RWPE2 (cell line): Measurements from ENCODE around the gene CXXC5.

ENCODE experiments used
- ATAC-seq: fragments of 200-7000 bp; cut with Tn5 transposase; 3 replicates; pipeline ENCODE4 v1.9.1; 2021; ENCODE audit warnings: low read depth
- DNase-seq: peaks from one replicate; pipeline ENCODE4 v3.0.0-alpha.2; 2020; ENCODE audit warnings: low spot score
- H3K27ac ChIP-seq: fragments of 450-650 bp; 2 replicates; pipeline ENCODE4 v1.5.1; 2017; ENCODE audit warnings: mild to moderate bottlenecking; ENCODE audit not compliant: poor library complexity, severe bottlenecking
- H3K27me3 ChIP-seq: fragments of 250-450 bp; sonication (Bioruptor Pico); 2 replicates; pipeline ENCODE4 v1.5.1; 2021; ENCODE audit warnings: mild to moderate bottlenecking, moderate library complexity; ENCODE audit not compliant: insufficient read depth, poor library complexity, severe bottlenecking
- H3K36me3 ChIP-seq: fragments of 250-450 bp; sonication (Bioruptor Pico); 2 replicates; pipeline ENCODE4 v1.5.1; 2020; ENCODE audit warnings: low read depth, mild to moderate bottlenecking, moderate library complexity
- H3K4me1 ChIP-seq: fragments of 250-450 bp; sonication (Bioruptor Pico); 2 replicates; pipeline ENCODE4 v1.5.1; 2021; ENCODE audit warnings: mild to moderate bottlenecking, moderate library complexity; ENCODE audit not compliant: insufficient read depth, poor library complexity, severe bottlenecking
- H3K4me3 ChIP-seq: fragments of 250-450 bp; sonication (Bioruptor Pico); 2 replicates; pipeline ENCODE4 v1.5.1; 2021; ENCODE audit warnings: mild to moderate bottlenecking, moderate library complexity; ENCODE audit not compliant: severe bottlenecking
- H3K9me3 ChIP-seq: fragments of 250-450 bp; sonication (Bioruptor Pico); 2 replicates; pipeline ENCODE4 v1.5.1; 2021; ENCODE audit warnings: mild to moderate bottlenecking, moderate library complexity; ENCODE audit not compliant: severe bottlenecking
- TF ChIP-seq, protein P1 (sequence below): fragments of 450-650 bp; IDR thresholded peaks from one replicate; pipeline ENCODE4 v1.5.1; 2017; ENCODE audit warnings: mild to moderate bottlenecking, moderate library complexity; ENCODE audit not compliant: poor library complexity, severe bottlenecking

CXXC5 gene

GRCh38 chr5:139696167-139696893, 48.2 kb downstream of the CXXC5 start:
- Histone ChIP-seq H3K27ac (no peak overlapping the region), H3K36me3 (no peaks in the 10 kb centered on the region), H3K9me3 (no peaks in the 10 kb centered on the region), H3K4me3 (no peak overlapping the region), H3K27me3 (no peaks in the 10 kb centered on the region), H3K4me1 (no peaks in the 10 kb centered on the region)
- ATAC-seq (0 out of 3 replicates have a peak, but pooled peaks have one; percentile 2), DNase-seq (no peak)
- TF ChIP-seq, protein P1, sequence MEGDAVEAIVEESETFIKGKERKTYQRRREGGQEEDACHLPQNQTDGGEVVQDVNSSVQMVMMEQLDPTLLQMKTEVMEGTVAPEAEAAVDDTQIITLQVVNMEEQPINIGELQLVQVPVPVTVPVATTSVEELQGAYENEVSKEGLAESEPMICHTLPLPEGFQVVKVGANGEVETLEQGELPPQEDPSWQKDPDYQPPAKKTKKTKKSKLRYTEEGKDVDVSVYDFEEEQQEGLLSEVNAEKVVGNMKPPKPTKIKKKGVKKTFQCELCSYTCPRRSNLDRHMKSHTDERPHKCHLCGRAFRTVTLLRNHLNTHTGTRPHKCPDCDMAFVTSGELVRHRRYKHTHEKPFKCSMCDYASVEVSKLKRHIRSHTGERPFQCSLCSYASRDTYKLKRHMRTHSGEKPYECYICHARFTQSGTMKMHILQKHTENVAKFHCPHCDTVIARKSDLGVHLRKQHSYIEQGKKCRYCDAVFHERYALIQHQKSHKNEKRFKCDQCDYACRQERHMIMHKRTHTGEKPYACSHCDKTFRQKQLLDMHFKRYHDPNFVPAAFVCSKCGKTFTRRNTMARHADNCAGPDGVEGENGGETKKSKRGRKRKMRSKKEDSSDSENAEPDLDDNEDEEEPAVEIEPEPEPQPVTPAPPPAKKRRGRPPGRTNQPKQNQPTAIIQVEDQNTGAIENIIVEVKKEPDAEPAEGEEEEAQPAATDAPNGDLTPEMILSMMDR = no peak

GRCh38 chr5:139696894-139697658, 48.9 kb downstream of the CXXC5 start:
- no peaks in the 10 kb centered on the region for H3K36me3 ChIP-seq
- H3K9me3 ChIP-seq = no peaks in the 10 kb centered on the region
- H3K4me3 ChIP-seq = peak overlapping the region; percentile 3
- ATAC-seq (peak; percentile 48), DNase-seq (no peak)
- TF ChIP-seq, protein P1 = no peak
- no peak overlapping the region for H3K27ac ChIP-seq
- no peaks in the 10 kb centered on the region for H3K4me1 ChIP-seq
- H3K27me3 ChIP-seq = no peaks in the 10 kb centered on the region

DNA sequence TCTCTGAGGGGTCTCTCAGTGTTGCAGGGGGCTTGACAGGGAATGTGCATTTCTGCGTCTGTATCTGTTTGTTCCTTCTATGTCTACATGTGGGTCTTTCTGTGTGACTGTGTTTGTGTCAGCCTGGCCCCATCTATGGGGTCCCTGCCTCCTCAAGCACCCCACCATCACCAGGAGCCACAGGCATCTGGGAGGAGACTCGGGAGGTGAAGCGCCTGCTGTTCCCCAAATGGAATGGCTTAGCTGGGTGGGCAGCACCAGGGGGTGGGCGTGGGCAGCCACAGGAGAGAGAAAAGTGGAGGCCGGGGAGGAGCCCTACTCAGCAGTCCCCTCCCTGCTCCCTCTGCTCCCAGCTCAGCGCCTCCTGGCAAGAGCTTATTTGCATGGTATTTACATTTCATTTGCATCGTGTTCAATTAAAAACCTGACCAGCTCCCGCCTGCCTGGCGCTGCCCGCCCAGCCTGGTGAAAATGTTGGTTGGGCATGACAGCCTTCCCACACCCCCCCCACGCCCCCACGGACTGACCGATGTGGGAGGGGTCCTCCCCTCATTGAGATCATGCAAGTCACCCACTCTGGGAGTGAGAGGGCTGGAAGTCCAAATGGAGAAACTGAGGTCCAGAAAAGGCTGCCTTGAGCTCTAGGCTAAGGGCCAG, 50.5 kb downstream of the CXXC5 start:
- ATAC-seq (peak; percentile 21; the same call in 2 of the 3 replicates), DNase-seq (no peak)
- H3K4me1 ChIP-seq = no peaks in the 10 kb centered on the region
- H3K36me3 ChIP-seq = no peaks in the 10 kb centered on the region
- H3K27me3 ChIP-seq = no peaks in the 10 kb centered on the region
- TF ChIP-seq, protein P1 = no peak
- H3K27ac ChIP-seq = no peak overlapping the region
- no peaks in the 10 kb centered on the region for H3K9me3 ChIP-seq
- H3K4me3 ChIP-seq = no peak overlapping the region

DNA sequence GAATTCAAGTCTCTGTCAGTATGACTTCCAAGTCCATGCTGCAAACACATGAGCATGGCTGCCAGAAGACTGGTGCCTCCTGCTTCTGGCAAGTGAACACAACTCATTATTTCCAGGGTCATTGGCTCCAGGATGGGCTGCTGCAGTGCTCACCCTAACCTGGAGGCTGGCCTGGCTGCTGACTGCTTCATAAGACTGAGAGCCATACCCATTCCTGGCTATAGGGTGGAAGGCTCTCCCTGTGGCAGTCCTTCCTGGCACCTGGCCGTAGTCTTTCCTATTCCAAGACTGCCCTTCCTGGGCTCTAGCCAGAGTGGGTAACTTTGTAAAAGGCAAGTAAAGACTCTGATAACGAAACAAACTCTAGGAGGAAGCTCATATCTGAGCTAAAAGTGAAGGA, 51.2 kb downstream of the CXXC5 start:
- DNase-seq (no peak), ATAC-seq (no peak)
- H3K4me1 ChIP-seq = no peaks in the 10 kb centered on the region
- no peaks in the 10 kb centered on the region for H3K27me3 ChIP-seq
- H3K27ac ChIP-seq = no peak overlapping the region
- H3K4me3 ChIP-seq = no peak overlapping the region
- no peaks in the 10 kb centered on the region for H3K9me3 ChIP-seq
- no peaks in the 10 kb centered on the region for H3K36me3 ChIP-seq
- TF ChIP-seq, protein P1 = no peak
